Measurements from ENCODE around the gene LTF. TPM values are rescaled to one million over a fixed set of nuclear protein-coding genes. Genes with fewer than 3 reads are reported as not detected.

LTF gene
- total and polyA plus RNA-seq, 10 of the 15 experiments (the other 5 are each of a cell fraction or from before 2014, with no cell fraction given): 0.03 to 0.31 TPM; not detected in 8

- ChIA-PET POLR2A (no interaction called here), CTCF (interaction anchor here (4.6 to 11.0 kb wide), 2 partner anchors 68 to 138 kb away, joined by 111 to 207 read pairs; no protein-coding TSS in a partner anchor)
- no peak overlapping the region for H2AFZ ChIP-seq (ENCODE audit: control insufficient read depth, low read depth, low read length)
These were observed 26.7 kb upstream of the LTF start for GRCh38 chr3:46491089-46492070.

More at GRCh38 chr3:46491089-46492070, 26.7 kb upstream of the LTF start:
- ATAC-seq (no peak), DNase-seq (ENCODE audit: low read depth, low spot score) (no peak), FAIRE-seq (no peak)
- no peak overlapping the region for H3K27ac ChIP-seq (ENCODE audit: control insufficient read depth, insufficient read depth)
- peaks cover 5% of the 10 kb centered on the region for H3K4me1 ChIP-seq (ENCODE audit: control insufficient read depth, insufficient read depth, low read length)
- intact Hi-C loops (cut with micrococcal nuclease; ENCODE audit: unreplicated experiment): no loop called here
- no peak overlapping the region for H3K4me3 ChIP-seq
- RAD21 ChIA-PET (ENCODE audit: unreplicated experiment): no interaction called here
- BruUV-seq (replicated peaks): no TSS peak
- no peaks in the 10 kb centered on the region for H3K79me2 ChIP-seq (ENCODE audit: control insufficient read depth, insufficient read depth, low read length)
- in situ Hi-C loops (cut with MboI): no loop called here
- H3K4me2 ChIP-seq (ENCODE audit: control insufficient read depth, insufficient read depth): no peak overlapping the region
- H3K9ac ChIP-seq (ENCODE audit: control insufficient read depth, insufficient read depth, low read length): no peak overlapping the region
- no peaks in the 10 kb centered on the region for H3K36me3 ChIP-seq (ENCODE audit: control insufficient read depth in 2 of 2, insufficient read depth in 2 of 2, low read length in 1 of 2)
- H4K20me1 ChIP-seq (ENCODE audit: control insufficient read depth, insufficient read depth): no peaks in the 10 kb centered on the region
- no peaks in the 10 kb centered on the region for H3K9me3 ChIP-seq (replicated peaks; ENCODE audit: control insufficient read depth, insufficient read depth, low read length)
- H3K27me3 ChIP-seq (replicated peaks in 1 of 2; ENCODE audit: control insufficient read depth in 2 of 2, insufficient read depth in 2 of 2, low read length in 1 of 2): no peaks in the 10 kb centered on the region
- 75% methylated on average over 11 of the region's 11 CpGs for WGBS (ENCODE audit: insufficient coverage, insufficient replicate concordance, low lambda C conversion rate, missing lambda C conversion rate)
- SMC1A ChIA-PET (ENCODE audit: uncharacterized antibody, unreplicated experiment): interaction anchor here (1.3 kb wide), 1 partner anchor 11 kb away, joined by 3 read pairs; no protein-coding TSS in a partner anchor
- TF ChIP-seq MTA2 (IDR thresholded peaks at IDR 0.05; ENCODE audit: low read depth) (no peak), IKZF1 (conservative IDR thresholded peaks at IDR 0.05) (no peak), FOS (IDR thresholded peaks at IDR 0.05; ENCODE audit: borderline replicate concordance, extremely low read depth, insufficient read length) (no peak), FOXK2 (IDR thresholded peaks at IDR 0.05) (no peak), CHD2 (IDR thresholded peaks at IDR 0.05; ENCODE audit: borderline replicate concordance, low read depth, low read length) (no peak), ZNF592 (IDR thresholded peaks at IDR 0.05) (no peak), MYC (IDR thresholded peaks at IDR 0.05; ENCODE audit: insufficient read depth, insufficient read length, insufficient replicate concordance, low read length, severe bottlenecking) (no peak), NBN (IDR thresholded peaks at IDR 0.05) (no peak), ZBED1 (IDR thresholded peaks at IDR 0.05; ENCODE audit: borderline replicate concordance) (no peak)

Measured in GM12878 (cell line).